ENCODE results near the gene STK32B.
A peak's percentile ranks its signal among the peaks of the same experiment; 100 is the strongest.
"Not testable (repeated sequence)": the region's sequence is repeated elsewhere in the genome, so short reads cannot be mapped to it uniquely, and the experiment has no call there.

Gene STK32B

DNA sequence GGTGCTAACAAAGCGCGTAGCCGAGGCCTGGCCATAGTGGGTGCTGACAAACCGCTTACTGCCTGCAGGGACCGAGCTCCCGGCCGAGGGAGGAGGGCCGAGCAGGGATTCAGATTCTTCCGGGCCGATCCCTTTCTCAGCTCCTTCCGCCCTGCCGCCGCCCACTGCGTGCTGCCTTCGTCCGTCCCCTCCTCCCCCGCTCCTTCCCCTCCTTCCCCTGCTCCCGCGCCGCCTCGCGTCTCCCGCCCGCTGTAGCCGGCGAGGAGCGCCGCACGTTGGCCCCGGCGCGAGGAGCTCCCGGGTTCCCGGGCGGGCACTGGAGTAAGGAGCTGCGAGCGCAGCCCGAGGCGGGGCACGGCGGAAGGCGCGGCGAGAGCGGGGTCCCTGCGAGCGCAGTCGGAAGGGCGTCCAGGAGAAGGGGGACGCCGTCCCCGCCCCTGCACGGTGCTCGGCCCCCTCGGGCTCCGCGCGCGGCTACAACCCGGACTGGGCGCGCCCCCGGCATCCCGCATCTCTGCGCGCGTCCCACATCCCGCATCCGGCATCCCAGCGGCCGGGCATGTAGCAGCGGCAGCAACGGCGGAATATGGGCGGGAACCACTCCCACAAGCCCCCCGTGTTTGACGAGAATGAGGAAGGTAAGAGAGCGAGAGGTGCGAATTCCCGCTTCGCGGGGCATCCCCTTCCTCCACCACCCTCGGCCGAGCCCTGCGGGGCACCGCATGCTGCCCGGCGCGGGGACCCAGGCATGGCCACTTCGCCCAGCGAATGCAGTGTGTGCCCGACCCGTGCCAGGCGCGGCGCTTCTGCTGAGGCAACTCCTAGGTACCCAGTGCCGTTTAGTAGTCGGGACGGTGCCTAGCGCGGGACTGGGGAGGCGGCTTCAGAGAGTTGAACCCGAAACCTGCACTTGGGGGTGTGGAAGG lies at the start of gene STK32B:
Gene STK32B, plus strand, starts transcription at position 203 of the 926 bp plus-strand sequence.
- H3K9me3 ChIP-seq (ENCODE audit: severe bottlenecking): no peaks in the 10 kb centered on the region
- TF ChIP-seq, protein P1, sequence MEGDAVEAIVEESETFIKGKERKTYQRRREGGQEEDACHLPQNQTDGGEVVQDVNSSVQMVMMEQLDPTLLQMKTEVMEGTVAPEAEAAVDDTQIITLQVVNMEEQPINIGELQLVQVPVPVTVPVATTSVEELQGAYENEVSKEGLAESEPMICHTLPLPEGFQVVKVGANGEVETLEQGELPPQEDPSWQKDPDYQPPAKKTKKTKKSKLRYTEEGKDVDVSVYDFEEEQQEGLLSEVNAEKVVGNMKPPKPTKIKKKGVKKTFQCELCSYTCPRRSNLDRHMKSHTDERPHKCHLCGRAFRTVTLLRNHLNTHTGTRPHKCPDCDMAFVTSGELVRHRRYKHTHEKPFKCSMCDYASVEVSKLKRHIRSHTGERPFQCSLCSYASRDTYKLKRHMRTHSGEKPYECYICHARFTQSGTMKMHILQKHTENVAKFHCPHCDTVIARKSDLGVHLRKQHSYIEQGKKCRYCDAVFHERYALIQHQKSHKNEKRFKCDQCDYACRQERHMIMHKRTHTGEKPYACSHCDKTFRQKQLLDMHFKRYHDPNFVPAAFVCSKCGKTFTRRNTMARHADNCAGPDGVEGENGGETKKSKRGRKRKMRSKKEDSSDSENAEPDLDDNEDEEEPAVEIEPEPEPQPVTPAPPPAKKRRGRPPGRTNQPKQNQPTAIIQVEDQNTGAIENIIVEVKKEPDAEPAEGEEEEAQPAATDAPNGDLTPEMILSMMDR (IDR thresholded peaks at IDR 0.05; ENCODE audit: poor library complexity, severe bottlenecking): no peak
- peak; percentile 69 for DNase-seq (ENCODE audit: low spot score)
- peak; percentile 81 for ATAC-seq (ENCODE audit: low read depth)
- H3K27ac ChIP-seq (ENCODE audit: poor library complexity, severe bottlenecking): no peak within 1 kb of the TSS
- H3K27me3 ChIP-seq (ENCODE audit: insufficient read depth, poor library complexity, severe bottlenecking): peaks cover 19% of the 10 kb centered on the region
- H3K36me3 ChIP-seq (ENCODE audit: low read depth): no peaks in the 10 kb centered on the region
- H3K4me1 ChIP-seq (ENCODE audit: insufficient read depth, poor library complexity, severe bottlenecking): no peaks in the 10 kb centered on the region
- peak within 1 kb of the TSS; percentile 18 for H3K4me3 ChIP-seq (ENCODE audit: severe bottlenecking)

DNA sequence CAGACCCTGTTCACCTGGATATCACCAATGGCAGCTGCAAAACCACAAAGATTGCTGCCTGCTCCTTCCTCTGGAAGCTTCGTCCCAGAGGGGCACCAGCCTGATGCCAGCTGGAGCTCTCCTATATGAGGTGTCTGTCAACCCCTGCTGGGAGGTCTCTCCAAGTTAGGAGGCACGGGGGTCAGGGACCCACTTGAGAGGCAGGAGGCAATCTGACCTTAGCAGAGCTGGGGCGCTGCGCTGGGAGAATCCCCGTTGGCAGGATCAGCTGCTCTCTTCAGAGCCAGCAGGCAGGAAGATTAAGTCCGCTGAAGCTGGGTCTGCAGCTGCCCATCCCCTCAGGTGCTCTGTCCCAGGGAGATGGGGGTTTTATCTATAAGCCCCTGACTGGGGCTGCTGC lies 49.6 kb upstream of the STK32B start:
- not testable (repeated sequence) for H3K4me1 ChIP-seq (ENCODE audit: insufficient read depth, poor library complexity, severe bottlenecking); H3K4me3 ChIP-seq (ENCODE audit: severe bottlenecking); DNase-seq (ENCODE audit: low spot score); H3K36me3 ChIP-seq (ENCODE audit: low read depth); H3K9me3 ChIP-seq (ENCODE audit: severe bottlenecking); H3K27ac ChIP-seq (ENCODE audit: poor library complexity, severe bottlenecking); ATAC-seq (ENCODE audit: low read depth)
- H3K27me3 ChIP-seq (ENCODE audit: insufficient read depth, poor library complexity, severe bottlenecking): peaks cover 21% of the 10 kb centered on the region

DNA sequence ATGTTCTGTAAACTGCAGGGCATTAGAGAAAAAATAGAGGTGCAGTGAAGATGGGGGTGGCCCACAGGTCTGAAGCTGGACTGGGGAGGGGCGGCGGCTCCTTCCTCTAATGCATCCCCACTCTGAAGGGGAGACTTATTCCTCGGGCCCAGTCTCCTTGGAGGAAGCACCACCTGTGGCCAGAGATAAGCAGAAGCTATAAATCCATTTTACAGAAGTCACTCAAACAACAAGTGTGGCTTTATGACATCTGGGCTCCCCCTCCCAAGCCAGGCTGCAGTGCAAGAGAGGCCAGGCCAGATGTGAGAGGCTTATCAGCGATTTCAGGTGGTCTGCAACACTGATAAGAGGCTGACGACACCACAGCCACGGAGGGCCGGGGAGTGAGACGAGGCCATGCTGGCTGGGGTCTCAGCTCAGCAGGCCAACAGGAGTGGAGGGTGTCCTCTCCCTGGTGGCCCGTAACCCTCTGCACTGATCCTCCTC lies 47.9 kb upstream of the STK32B start:
- no peak for ATAC-seq (ENCODE audit: low read depth)
- DNase-seq (ENCODE audit: low spot score): no peak
- Histone ChIP-seq H3K9me3 (ENCODE audit: severe bottlenecking) (no peaks in the 10 kb centered on the region), H3K27me3 (ENCODE audit: insufficient read depth, poor library complexity, severe bottlenecking) (peaks cover 33% of the 10 kb centered on the region), H3K4me1 (ENCODE audit: insufficient read depth, poor library complexity, severe bottlenecking) (no peaks in the 10 kb centered on the region), H3K36me3 (ENCODE audit: low read depth) (no peaks in the 10 kb centered on the region), H3K4me3 (ENCODE audit: severe bottlenecking) (no peak overlapping the region), H3K27ac (ENCODE audit: poor library complexity, severe bottlenecking) (no peak overlapping the region)
- TF ChIP-seq, protein P1 (IDR thresholded peaks at IDR 0.05; ENCODE audit: poor library complexity, severe bottlenecking): no peak

DNA sequence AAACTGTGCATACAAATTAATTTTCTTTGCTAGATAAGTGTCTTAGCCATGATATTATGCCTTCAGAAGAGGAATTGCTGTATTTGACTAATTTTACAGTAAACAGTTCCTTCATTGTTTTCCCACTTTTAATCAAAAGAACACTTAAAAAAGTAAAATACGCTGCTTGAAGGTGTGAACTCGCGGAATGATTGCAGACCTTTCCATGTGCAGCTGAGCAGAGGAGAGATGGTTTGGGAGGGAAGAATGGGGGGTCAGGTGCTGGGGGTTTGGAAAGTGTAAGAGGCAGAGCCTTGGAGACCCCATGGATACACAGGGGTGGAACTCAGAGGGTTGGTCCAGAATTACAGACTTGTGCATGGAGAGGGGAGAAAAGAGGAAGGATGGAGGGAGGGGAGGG lies 47.4 kb upstream of the STK32B start:
- Histone ChIP-seq H3K27ac (ENCODE audit: poor library complexity, severe bottlenecking) (no peak overlapping the region), H3K27me3 (ENCODE audit: insufficient read depth, poor library complexity, severe bottlenecking) (peaks cover 38% of the 10 kb centered on the region), H3K9me3 (ENCODE audit: severe bottlenecking) (no peaks in the 10 kb centered on the region), H3K4me1 (ENCODE audit: insufficient read depth, poor library complexity, severe bottlenecking) (no peaks in the 10 kb centered on the region), H3K36me3 (ENCODE audit: low read depth) (no peaks in the 10 kb centered on the region), H3K4me3 (ENCODE audit: severe bottlenecking) (no peak overlapping the region)
- no peak for ATAC-seq (ENCODE audit: low read depth)
- TF ChIP-seq, protein P1 (IDR thresholded peaks at IDR 0.05; ENCODE audit: poor library complexity, severe bottlenecking): no peak
- DNase-seq (ENCODE audit: low spot score): no peak

DNA sequence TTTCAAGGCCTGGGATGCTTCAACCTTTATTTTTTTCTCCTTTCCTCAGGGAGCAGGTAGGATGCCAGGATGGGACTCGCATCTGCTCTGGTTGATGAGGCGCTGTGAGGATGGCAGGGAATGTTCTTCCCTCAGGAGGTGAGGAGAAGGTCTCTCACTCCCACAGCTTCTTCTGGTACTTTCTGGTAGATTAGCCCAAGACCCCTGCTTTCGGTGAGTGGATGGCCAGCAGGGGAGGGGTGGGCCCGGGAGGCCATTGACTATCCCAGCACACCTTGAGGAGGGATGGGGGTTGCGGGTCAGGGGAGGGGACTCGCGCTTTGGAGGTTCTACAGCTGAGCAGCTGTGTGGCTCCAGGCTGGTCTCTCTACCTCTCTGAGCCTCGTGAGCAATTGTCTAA lies 46.8 kb upstream of the STK32B start:
- ATAC-seq (ENCODE audit: low read depth): no peak
- H3K36me3 ChIP-seq (ENCODE audit: low read depth): no peaks in the 10 kb centered on the region
- H3K4me1 ChIP-seq (ENCODE audit: insufficient read depth, poor library complexity, severe bottlenecking): no peaks in the 10 kb centered on the region
- DNase-seq (ENCODE audit: low spot score): no peak
- H3K9me3 ChIP-seq (ENCODE audit: severe bottlenecking): no peaks in the 10 kb centered on the region
- peaks cover 36% of the 10 kb centered on the region for H3K27me3 ChIP-seq (ENCODE audit: insufficient read depth, poor library complexity, severe bottlenecking)
- TF ChIP-seq, protein P1 (IDR thresholded peaks at IDR 0.05; ENCODE audit: poor library complexity, severe bottlenecking): no peak
- H3K4me3 ChIP-seq (ENCODE audit: severe bottlenecking): no peak overlapping the region
- no peak overlapping the region for H3K27ac ChIP-seq (ENCODE audit: poor library complexity, severe bottlenecking)

DNA sequence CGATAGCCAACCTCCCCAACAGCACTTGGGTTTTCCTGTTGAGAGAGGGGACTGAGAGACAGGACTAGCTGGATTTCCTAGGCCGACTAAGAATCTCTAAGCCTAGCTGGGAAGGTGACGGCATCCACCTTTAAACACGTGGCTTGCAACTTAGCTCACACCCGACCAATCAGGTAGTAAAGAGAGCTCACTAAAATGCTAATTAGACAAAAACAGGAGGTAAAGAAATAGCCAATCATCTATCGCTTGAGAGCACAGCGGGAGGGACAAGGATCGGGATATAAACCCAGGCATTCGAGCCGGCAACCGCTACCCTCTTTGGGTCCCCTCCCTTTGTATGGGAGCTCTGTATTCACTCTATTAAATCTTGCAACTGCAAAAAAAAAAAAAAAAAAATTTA lies 44.3 kb upstream of the STK32B start:
- not testable (repeated sequence) for ATAC-seq (ENCODE audit: low read depth); H3K4me3 ChIP-seq (ENCODE audit: severe bottlenecking); DNase-seq (ENCODE audit: low spot score); H3K27ac ChIP-seq (ENCODE audit: poor library complexity, severe bottlenecking); H3K9me3 ChIP-seq (ENCODE audit: severe bottlenecking); H3K36me3 ChIP-seq (ENCODE audit: low read depth); H3K4me1 ChIP-seq (ENCODE audit: insufficient read depth, poor library complexity, severe bottlenecking)
- H3K27me3 ChIP-seq (ENCODE audit: insufficient read depth, poor library complexity, severe bottlenecking): peaks cover 26% of the 10 kb centered on the region
